ENCODE measurements around the gene RDH16.
"Not testable (repeated sequence)": the region's sequence is repeated elsewhere in the genome, so short reads cannot be mapped to it uniquely, and the experiment has no call there.

RDH16 gene

GRCh38 chr12:56922031-56922430, 35.4 kb downstream of the RDH16 start:
- H2AFZ ChIP-seq = no peak overlapping the region
- no peaks in the 10 kb centered on the region for H3K79me2 ChIP-seq
- H3K36me3 ChIP-seq (ENCODE audit: control insufficient read depth, insufficient read depth, low read length) = no peaks in the 10 kb centered on the region
- no peaks in the 10 kb centered on the region for H3K9me3 ChIP-seq (ENCODE audit: control insufficient read depth, low read length)
- no peak overlapping the region for H3K27ac ChIP-seq
- H3K4me3 ChIP-seq (ENCODE audit: low read depth, low read length) = no peak overlapping the region
- H3K27me3 ChIP-seq (ENCODE audit: control insufficient read depth, insufficient read depth, low read length) = no peaks in the 10 kb centered on the region
- H3K4me2 ChIP-seq (ENCODE audit: low read length) = no peak overlapping the region
- TF ChIP-seq, protein P1, sequence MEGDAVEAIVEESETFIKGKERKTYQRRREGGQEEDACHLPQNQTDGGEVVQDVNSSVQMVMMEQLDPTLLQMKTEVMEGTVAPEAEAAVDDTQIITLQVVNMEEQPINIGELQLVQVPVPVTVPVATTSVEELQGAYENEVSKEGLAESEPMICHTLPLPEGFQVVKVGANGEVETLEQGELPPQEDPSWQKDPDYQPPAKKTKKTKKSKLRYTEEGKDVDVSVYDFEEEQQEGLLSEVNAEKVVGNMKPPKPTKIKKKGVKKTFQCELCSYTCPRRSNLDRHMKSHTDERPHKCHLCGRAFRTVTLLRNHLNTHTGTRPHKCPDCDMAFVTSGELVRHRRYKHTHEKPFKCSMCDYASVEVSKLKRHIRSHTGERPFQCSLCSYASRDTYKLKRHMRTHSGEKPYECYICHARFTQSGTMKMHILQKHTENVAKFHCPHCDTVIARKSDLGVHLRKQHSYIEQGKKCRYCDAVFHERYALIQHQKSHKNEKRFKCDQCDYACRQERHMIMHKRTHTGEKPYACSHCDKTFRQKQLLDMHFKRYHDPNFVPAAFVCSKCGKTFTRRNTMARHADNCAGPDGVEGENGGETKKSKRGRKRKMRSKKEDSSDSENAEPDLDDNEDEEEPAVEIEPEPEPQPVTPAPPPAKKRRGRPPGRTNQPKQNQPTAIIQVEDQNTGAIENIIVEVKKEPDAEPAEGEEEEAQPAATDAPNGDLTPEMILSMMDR (IDR thresholded peaks at IDR 0.05) = no peak
- no peak overlapping the region for H3K9ac ChIP-seq
- H3K4me1 ChIP-seq = no peaks in the 10 kb centered on the region

DNA sequence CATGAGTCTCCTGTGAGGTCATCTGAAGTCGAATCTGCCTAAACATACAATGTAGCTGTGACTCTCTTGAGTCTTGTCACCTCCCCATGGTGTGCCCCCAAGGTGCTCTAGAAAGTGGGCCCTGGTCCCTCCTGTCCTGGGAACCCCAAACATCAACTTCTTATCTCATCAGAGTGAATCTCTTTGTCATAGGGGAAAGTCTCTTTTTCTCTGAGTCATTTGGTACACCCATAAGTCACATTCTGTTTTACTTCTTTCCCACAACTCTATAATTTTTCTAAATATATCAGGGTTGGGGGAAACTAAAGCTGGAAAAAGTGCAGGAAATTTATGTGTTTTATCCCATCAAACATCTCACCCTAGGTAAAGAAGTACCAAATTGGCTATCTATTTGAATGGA, 36.1 kb downstream of the RDH16 start:
- H2AFZ ChIP-seq = no peak overlapping the region
- TF ChIP-seq, protein P1 (IDR thresholded peaks at IDR 0.05) = no peak
- no peak overlapping the region for H3K27ac ChIP-seq
- no peaks in the 10 kb centered on the region for H3K9me3 ChIP-seq (ENCODE audit: control insufficient read depth, low read length)
- no peaks in the 10 kb centered on the region for H3K4me1 ChIP-seq
- H3K4me2 ChIP-seq (ENCODE audit: low read length) = no peak overlapping the region
- H3K4me3 ChIP-seq (ENCODE audit: low read depth, low read length) = no peak overlapping the region
- no peaks in the 10 kb centered on the region for H3K27me3 ChIP-seq (ENCODE audit: control insufficient read depth, insufficient read depth, low read length)
- no peak overlapping the region for H3K9ac ChIP-seq
- no peaks in the 10 kb centered on the region for H3K36me3 ChIP-seq (ENCODE audit: control insufficient read depth, insufficient read depth, low read length)
- H3K79me2 ChIP-seq = no peaks in the 10 kb centered on the region

DNA sequence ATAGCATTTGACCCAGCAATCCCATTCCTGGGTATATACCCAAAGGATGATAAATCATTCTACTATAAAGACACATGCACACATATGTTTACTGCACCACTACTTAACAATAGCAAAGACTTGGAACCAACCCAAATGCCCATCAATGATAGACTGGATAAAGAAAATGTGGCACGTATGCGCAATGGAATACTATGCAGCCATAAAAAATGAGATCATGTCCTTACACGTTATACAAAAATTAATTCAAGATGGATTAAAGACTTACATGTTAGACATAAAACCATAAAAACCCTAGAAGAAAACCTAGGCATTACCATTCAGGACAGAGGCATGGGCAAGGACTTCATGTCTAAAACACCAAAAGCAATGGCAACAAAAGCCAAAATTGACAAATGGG, 39.3 kb downstream of the RDH16 start:
- H3K4me2 ChIP-seq (ENCODE audit: low read length); H3K36me3 ChIP-seq (ENCODE audit: control insufficient read depth, insufficient read depth, low read length); H3K4me3 ChIP-seq (ENCODE audit: low read depth, low read length); H3K9me3 ChIP-seq (ENCODE audit: control insufficient read depth, low read length); H2AFZ ChIP-seq; H3K27ac ChIP-seq; H3K4me1 ChIP-seq; H3K79me2 ChIP-seq; H3K9ac ChIP-seq; H3K27me3 ChIP-seq (ENCODE audit: control insufficient read depth, insufficient read depth, low read length): not testable (repeated sequence)

DNA sequence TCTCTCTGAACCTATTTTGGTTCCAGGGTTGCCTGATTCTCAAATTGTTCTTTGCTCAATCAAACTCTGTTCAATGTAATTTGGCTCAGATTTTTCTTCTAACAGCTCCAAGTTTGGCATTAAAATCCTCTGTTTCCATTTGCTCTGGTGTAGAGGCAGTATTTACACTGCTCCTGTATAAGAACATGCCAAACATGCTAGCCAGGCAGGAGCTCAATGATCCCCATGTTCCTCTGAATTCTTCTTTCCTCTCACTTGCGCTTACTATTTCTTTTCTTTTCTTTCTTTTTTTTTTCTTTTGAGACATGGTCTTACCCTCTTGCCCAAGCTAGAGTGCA, 40.4 kb downstream of the RDH16 start:
- H3K36me3 ChIP-seq (ENCODE audit: control insufficient read depth, insufficient read depth, low read length) = no peaks in the 10 kb centered on the region
- no peak overlapping the region for H3K27ac ChIP-seq
- TF ChIP-seq, protein P1 (IDR thresholded peaks at IDR 0.05) = no peak
- no peaks in the 10 kb centered on the region for H3K4me1 ChIP-seq
- no peak overlapping the region for H3K4me2 ChIP-seq (ENCODE audit: low read length)
- H3K9me3 ChIP-seq (ENCODE audit: control insufficient read depth, low read length) = no peaks in the 10 kb centered on the region
- no peaks in the 10 kb centered on the region for H3K27me3 ChIP-seq (ENCODE audit: control insufficient read depth, insufficient read depth, low read length)
- H3K79me2 ChIP-seq = no peaks in the 10 kb centered on the region
- no peak overlapping the region for H2AFZ ChIP-seq
- H3K4me3 ChIP-seq (ENCODE audit: low read depth, low read length) = no peak overlapping the region
- no peak overlapping the region for H3K9ac ChIP-seq

GRCh38 chr12:56916296-56916995, 41.0 kb downstream of the RDH16 start:
- TF ChIP-seq, protein P1 (IDR thresholded peaks at IDR 0.05) = no peak
- Histone ChIP-seq H3K79me2 (no peaks in the 10 kb centered on the region), H3K4me2 (ENCODE audit: low read length) (no peak overlapping the region), H3K4me3 (ENCODE audit: low read depth, low read length) (no peak overlapping the region), H3K9ac (no peak overlapping the region), H2AFZ (no peak overlapping the region), H3K9me3 (ENCODE audit: control insufficient read depth, low read length) (no peaks in the 10 kb centered on the region), H3K36me3 (ENCODE audit: control insufficient read depth, insufficient read depth, low read length) (no peaks in the 10 kb centered on the region), H3K27me3 (ENCODE audit: control insufficient read depth, insufficient read depth, low read length) (no peaks in the 10 kb centered on the region), H3K4me1 (no peaks in the 10 kb centered on the region), H3K27ac (no peak overlapping the region)
